HepG2 (cell line): ENCODE results near the gene AKAP12. TPM values are rescaled to one million over a fixed set of nuclear protein-coding genes. Genes with fewer than 3 reads are reported as not detected.

ENCODE experiments used
- ASH2L ChIP-seq: fragments of 300-600, 200-600 bp; sonication (generic); IDR thresholded peaks from 2 replicates; pipeline ENCODE4 v1.7.0; 2017; ENCODE audit warnings: low read depth, mild to moderate bottlenecking, moderate library complexity, mixed read lengths, low read length; ENCODE audit not compliant: insufficient read length
- FOSL2 ChIP-seq: sonication (generic); formaldehyde crosslinking; IDR thresholded peaks from 2 replicates; pipeline ENCODE4 v1.4.0; 2020; ENCODE audit warnings: missing genetic modification reagents
- FOXA3 ChIP-seq: IDR thresholded peaks from 2 replicates; pipeline ENCODE4 v1.6.1; 2016; ENCODE audit warnings: missing genetic modification reagents, missing compliant biosample characterization
- MAFK ChIP-seq, 2 experiments: IDR thresholded peaks in 1 of 2; conservative IDR thresholded peaks in 1 of 2; 2 replicates each; pipeline ENCODE4 v1.6.1; 2011; ENCODE audit warnings: improper control_type of control experiment in 2 of 2, low read length in 2 of 2
- MED1 ChIP-seq: sonication (generic); formaldehyde crosslinking; IDR thresholded peaks from 2 replicates; pipeline ENCODE4 v1.4.0; 2020; ENCODE audit warnings: missing genetic modification reagents
- MIXL1 ChIP-seq: IDR thresholded peaks from 2 replicates; pipeline ENCODE4 v1.6.1; 2016
- PAXIP1 ChIP-seq: sonication (generic); formaldehyde crosslinking; conservative IDR thresholded peaks from 2 replicates; pipeline ENCODE4 v1.4.0; 2020; ENCODE audit warnings: mild to moderate bottlenecking, missing genetic modification reagents, moderate library complexity
- POGZ ChIP-seq: sonication (generic); formaldehyde crosslinking; IDR thresholded peaks from 2 replicates; pipeline ENCODE4 v1.4.0; 2020; ENCODE audit warnings: mild to moderate bottlenecking, missing genetic modification reagents
- SMAD1 ChIP-seq: sonication (generic); formaldehyde crosslinking; IDR thresholded peaks from 2 replicates; pipeline ENCODE4 v1.4.0; 2020; ENCODE audit warnings: missing genetic modification reagents, low read depth, mild to moderate bottlenecking, borderline replicate concordance
- TARDBP ChIP-seq: sonication (generic); formaldehyde crosslinking; IDR thresholded peaks from 2 replicates; pipeline ENCODE4 v1.8.0; 2022; ENCODE audit warnings: mild to moderate bottlenecking, missing genetic modification reagents
- THRA ChIP-seq: sonication (generic); formaldehyde crosslinking; IDR thresholded peaks from 2 replicates; pipeline ENCODE4 v1.4.0; 2020; ENCODE audit warnings: missing genetic modification reagents, borderline replicate concordance
- XRCC5 ChIP-seq: fragments of 200-400 bp; formaldehyde crosslinking; optimal IDR thresholded peaks from 2 replicates; pipeline ENCODE3; 2017; ENCODE audit warnings: mild to moderate bottlenecking, low read length
- ZNF317 ChIP-seq: sonication (generic); formaldehyde crosslinking; IDR thresholded peaks from 2 replicates; pipeline ENCODE4 v1.5.0; 2020; ENCODE audit warnings: mild to moderate bottlenecking, missing genetic modification reagents
- polyA plus RNA-seq, 8 experiments: library from polyadenylated mRNA; depleted of rRNA in 3 of 8; stranded (reverse) in 7 of 8; unstranded in 1 of 8; fragments of >200 nt; fragmentation: Illumina TruSeq in 4 of 8; extraction: Trizol in 4 of 8; gene quantifications; 2 replicates each; pipeline versions ENCODE4 v1.2.1 to v1.2.3, GENCODE V29; 2011 to 2016; ENCODE audit warnings: low read depth in 4 of 8, missing spikeins in 1 of 8, mixed read lengths in 1 of 8; ENCODE audit not compliant: insufficient read depth in 1 of 8
- total RNA-seq, 5 experiments: library from RNA; depleted of rRNA; stranded (reverse); fragments of >200 nt; fragmentation: Illumina TruSeq; extraction: Trizol; gene quantifications; 2 replicates each; pipeline ENCODE4 v1.2.3, GENCODE V29; 2016; ENCODE audit warnings: low read depth in 1 of 5
- TF ChIP-seq, protein P1 (sequence below): IDR thresholded peaks from 2 replicates; pipeline ENCODE4 v1.4.0; 2020; ENCODE audit warnings: mild to moderate bottlenecking, missing genetic modification reagents

Gene AKAP12
- total and polyA plus RNA-seq, 2 of the 13 experiments (the other 11 are each of a cell fraction or from before 2014, with no cell fraction given) = 10.6 to 19.0 TPM

- TF ChIP-seq, protein P1, sequence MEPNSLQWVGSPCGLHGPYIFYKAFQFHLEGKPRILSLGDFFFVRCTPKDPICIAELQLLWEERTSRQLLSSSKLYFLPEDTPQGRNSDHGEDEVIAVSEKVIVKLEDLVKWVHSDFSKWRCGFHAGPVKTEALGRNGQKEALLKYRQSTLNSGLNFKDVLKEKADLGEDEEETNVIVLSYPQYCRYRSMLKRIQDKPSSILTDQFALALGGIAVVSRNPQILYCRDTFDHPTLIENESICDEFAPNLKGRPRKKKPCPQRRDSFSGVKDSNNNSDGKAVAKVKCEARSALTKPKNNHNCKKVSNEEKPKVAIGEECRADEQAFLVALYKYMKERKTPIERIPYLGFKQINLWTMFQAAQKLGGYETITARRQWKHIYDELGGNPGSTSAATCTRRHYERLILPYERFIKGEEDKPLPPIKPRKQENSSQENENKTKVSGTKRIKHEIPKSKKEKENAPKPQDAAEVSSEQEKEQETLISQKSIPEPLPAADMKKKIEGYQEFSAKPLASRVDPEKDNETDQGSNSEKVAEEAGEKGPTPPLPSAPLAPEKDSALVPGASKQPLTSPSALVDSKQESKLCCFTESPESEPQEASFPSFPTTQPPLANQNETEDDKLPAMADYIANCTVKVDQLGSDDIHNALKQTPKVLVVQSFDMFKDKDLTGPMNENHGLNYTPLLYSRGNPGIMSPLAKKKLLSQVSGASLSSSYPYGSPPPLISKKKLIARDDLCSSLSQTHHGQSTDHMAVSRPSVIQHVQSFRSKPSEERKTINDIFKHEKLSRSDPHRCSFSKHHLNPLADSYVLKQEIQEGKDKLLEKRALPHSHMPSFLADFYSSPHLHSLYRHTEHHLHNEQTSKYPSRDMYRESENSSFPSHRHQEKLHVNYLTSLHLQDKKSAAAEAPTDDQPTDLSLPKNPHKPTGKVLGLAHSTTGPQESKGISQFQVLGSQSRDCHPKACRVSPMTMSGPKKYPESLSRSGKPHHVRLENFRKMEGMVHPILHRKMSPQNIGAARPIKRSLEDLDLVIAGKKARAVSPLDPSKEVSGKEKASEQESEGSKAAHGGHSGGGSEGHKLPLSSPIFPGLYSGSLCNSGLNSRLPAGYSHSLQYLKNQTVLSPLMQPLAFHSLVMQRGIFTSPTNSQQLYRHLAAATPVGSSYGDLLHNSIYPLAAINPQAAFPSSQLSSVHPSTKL (CRISPR knock-in tag) = peak; percentile 26; the same call in 1 of the 2 replicates
- 0 out of 2 replicates have a peak, but pooled peaks have one; percentile 30 for TF ChIP-seq MED1 (CRISPR knock-in tag)
- TF ChIP-seq SMAD1 (CRISPR knock-in tag) = peak; percentile 50; the same call in 1 of the 2 replicates
- no peak for TF ChIP-seq TARDBP (CRISPR knock-in tag)
- TF ChIP-seq ZNF317 (CRISPR knock-in tag) = peak; percentile 73; the same call in 1 of the 2 replicates
- TF ChIP-seq PAXIP1 (CRISPR knock-in tag) = 0 out of 2 replicates have a peak, but pooled peaks have one; percentile 33
- TF ChIP-seq MAFK (conservative IDR thresholded peaks at IDR 0.05 in 1 of 2, IDR thresholded peaks at IDR 0.05 in 1 of 2; ENCODE audit: low read length in 2 of 2) = 0 out of 4 replicates have a peak, but pooled peaks of 1 of the 2 experiments have one; percentile 14
- no peak for TF ChIP-seq THRA
- TF ChIP-seq XRCC5 = peak; percentile 43
- 0 out of 2 replicates have a peak, but pooled peaks have one; percentile 27 for TF ChIP-seq FOXA3 (CRISPR knock-in tag)
- TF ChIP-seq POGZ (CRISPR knock-in tag) = 0 out of 2 replicates have a peak, but pooled peaks have one; percentile 27
- peak; percentile 32 for TF ChIP-seq FOSL2 (CRISPR knock-in tag)
- TF ChIP-seq MIXL1 (CRISPR knock-in tag) = 0 out of 2 replicates have a peak, but pooled peaks have one; percentile 7
- TF ChIP-seq ASH2L = peak; percentile 36
These were observed 30.5 kb upstream of the AKAP12 start (continued) for GRCh38 chr6:151209071-151209831.
